ENCODE data around the gene CENPN.

- TF ChIP-seq, protein P1, sequence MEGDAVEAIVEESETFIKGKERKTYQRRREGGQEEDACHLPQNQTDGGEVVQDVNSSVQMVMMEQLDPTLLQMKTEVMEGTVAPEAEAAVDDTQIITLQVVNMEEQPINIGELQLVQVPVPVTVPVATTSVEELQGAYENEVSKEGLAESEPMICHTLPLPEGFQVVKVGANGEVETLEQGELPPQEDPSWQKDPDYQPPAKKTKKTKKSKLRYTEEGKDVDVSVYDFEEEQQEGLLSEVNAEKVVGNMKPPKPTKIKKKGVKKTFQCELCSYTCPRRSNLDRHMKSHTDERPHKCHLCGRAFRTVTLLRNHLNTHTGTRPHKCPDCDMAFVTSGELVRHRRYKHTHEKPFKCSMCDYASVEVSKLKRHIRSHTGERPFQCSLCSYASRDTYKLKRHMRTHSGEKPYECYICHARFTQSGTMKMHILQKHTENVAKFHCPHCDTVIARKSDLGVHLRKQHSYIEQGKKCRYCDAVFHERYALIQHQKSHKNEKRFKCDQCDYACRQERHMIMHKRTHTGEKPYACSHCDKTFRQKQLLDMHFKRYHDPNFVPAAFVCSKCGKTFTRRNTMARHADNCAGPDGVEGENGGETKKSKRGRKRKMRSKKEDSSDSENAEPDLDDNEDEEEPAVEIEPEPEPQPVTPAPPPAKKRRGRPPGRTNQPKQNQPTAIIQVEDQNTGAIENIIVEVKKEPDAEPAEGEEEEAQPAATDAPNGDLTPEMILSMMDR (IDR thresholded peaks at IDR 0.05) = no peak
- TF ChIP-seq POLR2A (IDR thresholded peaks at IDR 0.05) = no peak
Observed at GRCh38 chr16:81081014-81081413, 74.0 kb downstream of the CENPN start.

Data from tibial nerve (tissue), 3 donors.